AG09319 (cell line): Measurements from ENCODE around the gene CSRNP3.

Experiments used
- DNase-seq: peaks from one replicate; pipeline ENCODE4 v3.0.0-alpha.2; 2010; ENCODE audit warnings: low read depth; ENCODE audit errors: extremely low read depth
- CTCF ChIP-seq: IDR thresholded peaks from 2 replicates; pipeline ENCODE4 v1.5.1; 2011; ENCODE audit warnings: low read depth, mild to moderate bottlenecking, inconsistent platforms, low read length, moderate library complexity

CSRNP3 gene

GRCh38 chr2:165469417-165469816 is at the start of gene CSRNP3:
Gene CSRNP3, plus strand, starts transcription at chr2:165469698. Its CDS starts 125,368 bp downstream, at chr2:165595066.
- DNase-seq = peak; percentile 30
- TF ChIP-seq CTCF = no peak; the same call in 1 of the 2 replicates

- DNase-seq = no peak
- TF ChIP-seq CTCF = no peak
Measured at GRCh38 chr2:165420231-165420630, 49.3 kb upstream of the CSRNP3 start.

- DNase-seq = no peak
- TF ChIP-seq CTCF = no peak
Measured at GRCh38 chr2:165423081-165423480, 46.4 kb upstream of the CSRNP3 start.

- DNase-seq = no peak
- TF ChIP-seq CTCF = no peak
Measured at GRCh38 chr2:165425556-165425955, 43.9 kb upstream of the CSRNP3 start.

- no peak for DNase-seq
- no peak for TF ChIP-seq CTCF
Measured at GRCh38 chr2:165427686-165428085, 41.8 kb upstream of the CSRNP3 start.

- TF ChIP-seq CTCF = no peak
- no peak for DNase-seq
Measured at GRCh38 chr2:165428926-165429325, 40.6 kb upstream of the CSRNP3 start.

GRCh38 chr2:165431014-165431413 is 38.5 kb upstream of the CSRNP3 start:
- TF ChIP-seq CTCF = no peak
- DNase-seq = no peak
